CD4-positive, alpha-beta T cell treated with Interferon gamma for 1 hour (primary cell): ENCODE measurements around the gene TAF4B.
"Not testable (repeated sequence)": the region's sequence is repeated elsewhere in the genome, so short reads cannot be mapped to it uniquely, and the experiment has no call there.

Experiments used
- DNase-seq: peaks from one replicate; pipeline ENCODE4 v3.0.0-alpha.2; 2020

The TAF4B gene

GRCh38 chr18:26317398-26317797 lies 91.2 kb downstream of the TAF4B start:
- DNase-seq: no peak

GRCh38 chr18:26320686-26321085 lies 94.4 kb downstream of the TAF4B start:
- DNase-seq: no peak

- no peak for DNase-seq
Measured at GRCh38 chr18:26322890-26323653, 96.8 kb downstream of the TAF4B start.

- DNase-seq: no peak
Measured at GRCh38 chr18:26325771-26326170, 99.5 kb downstream of the TAF4B start.

GRCh38 chr18:26327062-26327461 lies 100.8 kb downstream of the TAF4B start:
- no peak for DNase-seq

GRCh38 chr18:26332991-26333390 lies 106.7 kb downstream of the TAF4B start:
- DNase-seq: no peak

GRCh38 chr18:26335156-26335555 lies 108.9 kb downstream of the TAF4B start:
- DNase-seq: no peak

GRCh38 chr18:26335571-26336487 lies 109.6 kb downstream of the TAF4B start:
- no peak for DNase-seq

- no peak for DNase-seq
Measured at GRCh38 chr18:26336572-26336971, 110.3 kb downstream of the TAF4B start.

GRCh38 chr18:26342646-26343045 lies 116.4 kb downstream of the TAF4B start:
- DNase-seq: no peak

- DNase-seq: no peak
Measured at GRCh38 chr18:26350961-26351360, 124.7 kb downstream of the TAF4B start.

- DNase-seq: no peak
Measured at GRCh38 chr18:26356045-26356785, 130.0 kb downstream of the TAF4B start.

GRCh38 chr18:26357960-26358359 lies 131.7 kb downstream of the TAF4B start:
- no peak for DNase-seq

- no peak for DNase-seq
Measured at GRCh38 chr18:26362021-26362420, 135.8 kb downstream of the TAF4B start.

GRCh38 chr18:26367425-26367824 lies 141.2 kb downstream of the TAF4B start:
- no peak for DNase-seq

- DNase-seq: no peak
Measured at GRCh38 chr18:26370037-26370436, 143.8 kb downstream of the TAF4B start.

- DNase-seq: no peak
Measured at GRCh38 chr18:26376105-26376504, 149.9 kb downstream of the TAF4B start.

GRCh38 chr18:26378701-26379100 lies 152.5 kb downstream of the TAF4B start:
- DNase-seq: no peak

GRCh38 chr18:26381555-26381954 lies 155.3 kb downstream of the TAF4B start:
- not testable (repeated sequence) for DNase-seq

GRCh38 chr18:26383454-26384270 lies 157.4 kb downstream of the TAF4B start:
- no peak for DNase-seq

- DNase-seq: no peak
Measured at GRCh38 chr18:26386002-26386401, 159.8 kb downstream of the TAF4B start.

- DNase-seq: no peak
Measured at GRCh38 chr18:26386441-26386840, 160.2 kb downstream of the TAF4B start.
